Activated CD8-positive, alpha-beta memory T cell treated with anti-CD3 and anti-CD28 coated beads for 36 hours (primary cell): Measurements from ENCODE around the gene PLET1. TPM values are rescaled to one million over a fixed set of nuclear protein-coding genes. Genes with fewer than 3 reads are reported as not detected.
"Not testable (repeated sequence)": the region's sequence is repeated elsewhere in the genome, so short reads cannot be mapped to it uniquely, and the experiment has no call there.

Source experiments
- CTCF ChIA-PET: fragments of 350-600 bp; sonication (Branson Sonifier 250); formaldehyde crosslinking; loops from one replicate; lab custom pipeline; 2021; ENCODE audit warnings: antibody characterized with exemption; lab: Charles Lee
- POLR2A ChIA-PET: fragments of 350-600 bp; sonication (Branson Sonifier 250); formaldehyde crosslinking; loops from one replicate; lab custom pipeline; 2021; ENCODE audit warnings: antibody characterized with exemption; lab: Charles Lee
- total RNA-seq, 2 experiments: library from RNA; stranded (reverse); gene quantifications; one replicate each; pipeline ENCODE4 v1.2.3, GENCODE V29; 2021

PLET1 gene
- total RNA-seq, 2 experiments from 2014 or later = not detected

DNA sequence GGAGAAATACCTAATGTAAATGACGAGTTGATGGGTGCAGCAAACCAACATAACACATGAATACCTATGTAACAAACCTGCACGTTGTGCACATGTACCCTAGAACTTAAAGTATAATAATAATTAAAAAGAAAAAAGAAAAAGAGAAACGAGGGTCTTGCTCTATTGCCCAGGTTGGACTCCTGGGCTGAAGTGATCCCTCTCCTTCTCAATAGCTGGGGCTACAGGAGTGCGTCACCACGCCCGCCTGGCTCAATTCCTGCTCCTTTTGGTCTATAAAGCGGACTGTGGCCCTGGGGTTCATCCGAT lies 35.0 kb downstream of the PLET1 start:
- ChIA-PET POLR2A (no interaction called here), CTCF (interaction anchor here (2.0 kb wide), 1 partner anchor 54 kb away, joined by 16 read pairs; no protein-coding TSS in a partner anchor)

DNA sequence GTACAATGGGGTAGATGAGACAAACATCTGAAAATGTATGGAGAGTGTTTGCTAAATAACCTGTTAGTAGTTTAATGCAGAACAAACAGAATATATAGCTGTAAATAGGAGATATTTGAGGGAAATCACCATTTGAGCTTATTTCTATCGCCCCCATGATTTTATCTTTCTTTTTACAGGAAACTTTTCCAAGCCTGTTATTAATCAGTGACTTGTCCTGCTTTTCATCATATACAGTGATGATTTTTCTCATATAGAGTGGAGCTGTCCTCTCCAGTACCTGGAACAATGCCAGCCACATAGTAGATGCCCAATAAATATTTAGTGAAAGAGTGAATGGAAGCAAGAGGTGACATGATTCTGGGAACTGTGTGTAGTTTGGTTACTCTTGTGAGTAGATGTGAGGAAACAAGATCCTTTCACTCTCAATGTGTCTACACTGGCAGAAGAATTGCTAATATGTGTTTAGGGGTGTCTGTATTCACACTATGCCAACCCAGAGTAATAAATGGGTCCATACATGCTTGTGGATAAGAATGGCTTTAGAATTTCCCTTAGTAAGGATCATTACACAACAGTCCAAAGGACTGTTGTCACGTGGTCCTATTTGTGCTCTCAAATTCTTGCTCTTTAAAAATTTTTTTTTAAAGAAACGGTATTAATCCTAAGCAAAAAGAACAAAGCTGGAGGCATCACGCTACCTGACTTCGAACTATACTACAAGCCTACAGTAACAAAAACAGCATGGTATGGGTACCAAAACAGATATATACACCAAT lies 36.7 kb downstream of the PLET1 start:
- POLR2A ChIA-PET = no interaction called here

DNA sequence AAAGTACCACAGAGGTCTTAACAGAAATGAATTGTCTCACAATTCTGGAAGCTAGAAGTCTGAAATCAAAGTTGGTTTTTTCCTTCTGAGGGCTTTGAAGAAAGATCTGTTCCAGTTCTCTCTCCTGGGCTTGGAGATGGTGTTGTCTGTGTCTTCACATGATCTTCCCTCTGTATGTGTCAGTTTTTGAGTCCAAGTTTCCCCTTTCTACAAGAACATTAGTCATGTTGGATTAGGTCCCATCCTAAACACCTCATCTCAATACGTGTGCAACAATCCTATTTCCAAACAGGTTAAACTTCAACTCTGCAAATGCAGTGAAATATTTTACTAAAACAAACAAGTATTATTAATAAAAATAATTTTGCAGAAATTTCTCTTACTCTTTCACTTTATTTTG lies 37.5 kb downstream of the PLET1 start:
- ChIA-PET CTCF (interaction anchor here (8.8 kb wide), 1 partner anchor 58 kb away, joined by 96 read pairs; no protein-coding TSS in a partner anchor), POLR2A (no interaction called here)

More for the DNA sequence above, 36.7 kb downstream of the PLET1 start:
- CTCF ChIA-PET = interaction anchor here (8.8 kb wide), 1 partner anchor 57 kb away, joined by 96 read pairs; no protein-coding TSS in a partner anchor

DNA sequence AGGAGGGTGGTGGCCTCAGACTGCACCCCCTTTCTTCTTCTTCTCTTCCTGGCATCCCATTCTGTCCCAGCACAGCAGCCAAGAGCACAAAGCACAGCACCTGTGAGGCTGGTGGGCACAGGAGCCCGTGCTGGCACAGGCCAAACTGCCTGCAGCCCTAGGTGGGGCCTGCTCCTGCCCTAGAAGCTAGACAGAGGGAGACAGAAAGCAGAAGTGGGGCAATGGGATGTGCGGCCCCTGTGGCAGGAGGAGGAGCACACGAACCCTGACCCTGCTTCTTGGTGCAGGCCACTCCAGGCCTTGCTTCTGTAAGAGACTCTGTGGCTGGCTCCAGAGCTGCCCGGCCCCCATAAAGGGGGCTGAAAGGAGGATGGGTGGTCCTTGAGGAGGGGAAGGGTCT lies 38.4 kb downstream of the PLET1 start:
- CTCF ChIA-PET = interaction anchor here (0.5 to 8.8 kb wide), 2 partner anchors 59 to 1572 kb away, joined by 4 to 96 read pairs; no protein-coding TSS in a partner anchor
- POLR2A ChIA-PET = no interaction called here

DNA sequence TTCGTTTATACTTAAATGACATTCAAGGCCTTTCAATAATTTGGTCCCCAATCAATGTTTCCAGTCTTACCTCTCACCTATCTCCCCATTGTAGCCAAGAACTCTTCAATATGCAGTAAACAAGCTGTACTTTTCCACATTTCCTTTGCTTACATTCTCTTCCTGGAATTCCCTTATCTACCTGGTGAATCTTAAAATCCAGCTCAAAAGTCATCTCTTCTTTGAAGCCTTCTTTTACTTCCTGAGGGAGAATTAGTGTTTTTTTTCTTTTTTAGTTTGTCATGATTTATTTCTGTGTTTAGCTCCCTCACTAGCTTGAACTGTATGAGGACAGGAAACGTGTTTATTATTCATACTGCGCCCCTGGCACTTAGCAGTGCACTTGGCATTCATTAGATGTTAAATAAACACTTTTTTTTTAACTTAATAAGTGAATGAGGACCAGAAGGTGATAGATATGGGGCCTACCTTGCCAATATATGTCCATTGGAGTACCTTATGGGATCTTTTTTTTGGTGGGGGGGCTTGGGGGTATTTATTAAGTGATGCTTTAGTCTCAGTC lies 39.3 kb downstream of the PLET1 start:
- CTCF ChIA-PET = interaction anchor here (8.8 kb wide), 1 partner anchor 60 kb away, joined by 96 read pairs; no protein-coding TSS in a partner anchor
- POLR2A ChIA-PET = no interaction called here

DNA sequence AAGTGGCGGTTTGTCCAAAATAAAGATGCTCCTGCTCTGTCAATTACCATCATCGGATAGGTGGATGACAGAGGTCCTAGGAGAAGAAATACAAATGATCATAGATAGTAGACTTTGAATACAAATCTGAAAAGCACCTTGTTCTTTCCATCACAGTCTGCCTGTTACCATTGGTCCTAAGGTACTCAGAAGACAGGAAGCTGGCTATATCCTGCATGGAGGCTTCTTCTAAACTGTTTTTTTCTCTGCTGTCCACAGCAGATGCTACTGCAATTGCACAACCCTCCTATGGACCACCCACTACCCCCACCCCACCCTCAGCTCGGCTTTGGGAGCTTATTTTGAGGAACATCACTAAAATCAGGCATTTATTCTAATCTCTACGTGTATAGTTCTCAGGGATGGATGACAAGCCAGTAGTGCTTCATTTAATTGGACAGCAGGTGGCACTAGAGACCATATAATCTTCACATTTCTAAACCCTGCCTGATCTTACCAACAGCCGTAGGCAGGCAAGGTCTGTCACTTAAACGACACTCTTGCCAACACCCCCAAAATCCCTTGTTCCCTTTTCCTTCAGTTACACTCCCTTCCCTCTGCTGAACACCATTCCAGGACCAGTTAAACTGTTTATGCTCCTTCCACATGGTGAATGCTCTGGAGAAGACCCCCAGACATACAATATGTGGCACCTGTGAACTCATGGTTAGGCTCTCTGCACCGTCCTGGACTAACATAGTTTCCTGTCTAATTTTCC lies 41.0 kb downstream of the PLET1 start:
- ChIA-PET CTCF (interaction anchor here (0.6 to 8.8 kb wide), 7 partner anchors 8 to 336 kb away, joined by 3 to 96 read pairs (median 4); no protein-coding TSS in a partner anchor), POLR2A (interaction anchor here (0.6 kb wide), 1 partner anchor 70 kb away, joined by 3 read pairs; no protein-coding TSS in a partner anchor)

DNA sequence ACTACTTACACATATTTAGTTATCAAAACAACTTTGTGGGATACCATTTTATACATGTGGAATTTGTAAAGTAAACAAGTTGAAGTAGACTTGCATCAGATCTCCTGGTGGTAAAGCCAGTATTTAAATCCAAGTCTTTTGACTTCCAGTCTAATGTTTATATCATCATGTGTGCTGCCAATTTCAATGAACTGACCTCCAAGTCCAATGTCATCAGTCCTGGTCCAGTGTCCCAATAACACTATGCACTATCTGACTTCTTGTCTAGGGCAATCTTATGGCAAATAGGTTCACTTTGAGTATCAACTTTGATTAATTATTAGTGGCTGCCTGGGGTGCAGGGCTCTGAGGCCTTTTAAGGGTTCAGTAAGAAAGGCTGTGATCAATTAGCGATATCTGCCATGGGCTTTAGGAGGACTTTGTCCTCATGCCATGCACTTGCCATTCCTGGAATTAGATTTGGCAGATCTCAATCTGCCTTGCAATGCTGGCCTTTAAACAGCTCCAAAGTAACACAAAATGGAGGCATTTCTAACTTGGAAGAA lies 44.0 kb downstream of the PLET1 start:
- ChIA-PET CTCF (interaction anchor here (8.8 kb wide), 1 partner anchor 65 kb away, joined by 96 read pairs; no protein-coding TSS in a partner anchor), POLR2A (no interaction called here)

DNA sequence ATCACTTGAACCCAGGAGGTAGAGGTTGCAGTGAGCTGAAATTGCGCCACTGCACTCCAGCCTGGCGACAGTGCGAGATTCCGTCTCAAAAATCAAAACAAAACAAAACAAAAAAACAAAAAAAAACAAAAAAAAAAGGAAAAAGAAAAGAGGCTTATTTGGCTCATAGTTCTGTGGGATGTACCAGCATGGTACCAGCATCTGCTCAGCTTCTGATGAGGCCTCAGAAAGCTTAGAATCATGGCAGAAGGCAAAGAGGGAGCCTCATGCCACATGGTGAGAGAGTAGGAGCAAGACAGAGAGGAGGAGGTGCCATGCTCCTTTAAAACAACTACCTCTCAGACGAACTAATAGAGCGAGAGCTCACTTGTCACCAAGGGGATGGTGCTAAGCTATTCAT lies 45.0 kb downstream of the PLET1 start:
- CTCF ChIA-PET = interaction anchor here (0.5 to 0.8 kb wide), 2 partner anchors 64 to 882 kb away, joined by 3 to 4 read pairs; no protein-coding TSS in a partner anchor
- POLR2A ChIA-PET = no interaction called here

DNA sequence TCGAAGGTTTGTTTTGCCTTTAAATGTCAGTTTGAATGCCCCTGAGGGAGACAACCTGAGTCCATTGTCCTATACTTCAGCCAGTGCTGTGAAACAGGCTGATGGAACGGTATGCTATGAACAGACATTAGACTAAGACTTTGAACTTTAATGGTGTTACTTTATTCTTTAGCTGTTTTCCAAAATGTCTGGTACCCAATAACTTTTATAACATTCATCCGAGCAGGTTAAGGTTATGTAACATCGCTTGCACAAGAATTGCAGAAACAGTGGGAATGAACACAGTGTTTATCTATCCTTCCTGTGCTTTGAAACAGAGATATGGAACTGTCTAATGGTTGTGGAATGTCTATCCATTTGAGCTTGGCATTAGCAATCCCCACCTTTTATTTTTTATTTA lies 46.9 kb downstream of the PLET1 start:
- ChIA-PET POLR2A (no interaction called here), CTCF (interaction anchor here (1.1 to 2.0 kb wide), 2 partner anchors 66 to 374 kb away, joined by 3 to 8 read pairs; no protein-coding TSS in a partner anchor)

DNA sequence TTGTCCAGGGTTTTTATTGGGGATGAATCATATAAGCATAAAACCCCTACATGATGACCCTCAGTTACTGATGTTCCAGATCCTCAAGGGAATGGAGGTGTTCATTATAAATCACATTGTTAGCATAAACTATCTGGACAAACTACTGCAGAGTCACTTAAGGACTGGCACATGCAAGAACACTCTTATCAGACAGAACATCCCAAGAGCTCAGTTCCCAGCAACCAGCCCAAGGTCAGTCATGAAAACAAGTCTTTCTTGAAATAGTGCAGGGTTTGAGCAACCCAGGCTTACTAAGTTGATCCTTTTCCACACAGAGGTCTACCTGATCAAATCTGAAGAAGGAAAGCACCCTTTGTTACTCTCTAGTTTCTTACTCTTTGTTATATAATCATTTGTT lies 48.0 kb downstream of the PLET1 start:
- ChIA-PET CTCF (no interaction called here), POLR2A (no interaction called here)

DNA sequence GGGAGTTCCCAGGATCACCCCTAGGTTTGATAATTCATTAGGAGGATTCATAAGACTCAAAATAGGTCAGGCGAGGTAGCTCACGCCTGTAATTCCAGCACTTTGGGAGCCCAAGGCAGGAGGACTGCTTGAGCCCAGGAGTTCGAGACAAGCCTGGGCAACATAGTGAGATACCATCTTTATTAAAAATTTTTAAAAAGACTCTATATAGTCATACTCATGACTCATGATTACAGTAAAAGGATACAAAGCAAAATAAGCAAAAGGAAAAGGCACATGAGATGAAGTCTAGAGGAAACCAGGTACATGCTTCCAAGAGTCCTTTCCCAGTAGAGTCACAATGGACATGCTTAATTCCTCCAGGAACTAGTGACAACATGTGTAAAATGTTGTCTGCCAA lies 48.4 kb downstream of the PLET1 start:
- ChIA-PET CTCF (no interaction called here), POLR2A (no interaction called here)

DNA sequence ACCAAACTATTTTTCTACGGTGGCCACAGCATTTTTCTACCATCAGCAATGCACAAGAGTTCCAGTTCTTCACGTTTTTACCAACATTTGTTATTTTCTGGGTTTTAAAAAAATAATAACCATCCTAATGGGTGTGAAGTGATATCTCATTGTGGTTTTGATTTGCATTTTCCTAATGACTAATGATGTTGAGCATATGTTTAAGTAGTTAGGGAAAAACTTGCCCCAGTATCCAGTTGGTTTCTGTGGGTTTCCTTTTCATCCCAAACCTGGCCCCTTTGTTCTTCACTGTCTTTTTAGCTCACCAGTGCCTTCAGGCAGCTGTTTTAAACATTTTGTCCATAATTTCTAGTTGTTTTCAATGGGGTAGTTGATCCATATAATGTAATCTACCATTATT lies 49.1 kb downstream of the PLET1 start:
- CTCF ChIA-PET = no interaction called here
- POLR2A ChIA-PET = no interaction called here

DNA sequence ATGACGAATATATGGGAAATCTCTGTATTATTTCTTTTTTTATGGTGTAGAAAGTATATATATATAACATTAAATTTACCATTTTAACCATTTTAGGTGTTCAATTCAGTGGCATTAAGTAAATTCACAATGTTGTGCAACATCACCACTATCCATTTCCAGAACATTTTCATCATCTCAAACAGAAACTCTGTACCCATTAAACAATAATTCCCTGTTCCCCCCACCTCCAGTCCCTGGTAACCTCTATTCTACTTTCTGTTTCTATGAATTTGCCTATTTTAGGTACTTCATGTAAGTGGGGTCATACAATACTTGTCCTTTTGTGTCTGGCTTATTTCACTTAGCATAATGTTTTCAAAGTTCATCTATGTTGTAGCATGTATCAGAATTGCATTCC lies 49.8 kb downstream of the PLET1 start:
- ChIA-PET CTCF (no interaction called here), POLR2A (no interaction called here)

DNA sequence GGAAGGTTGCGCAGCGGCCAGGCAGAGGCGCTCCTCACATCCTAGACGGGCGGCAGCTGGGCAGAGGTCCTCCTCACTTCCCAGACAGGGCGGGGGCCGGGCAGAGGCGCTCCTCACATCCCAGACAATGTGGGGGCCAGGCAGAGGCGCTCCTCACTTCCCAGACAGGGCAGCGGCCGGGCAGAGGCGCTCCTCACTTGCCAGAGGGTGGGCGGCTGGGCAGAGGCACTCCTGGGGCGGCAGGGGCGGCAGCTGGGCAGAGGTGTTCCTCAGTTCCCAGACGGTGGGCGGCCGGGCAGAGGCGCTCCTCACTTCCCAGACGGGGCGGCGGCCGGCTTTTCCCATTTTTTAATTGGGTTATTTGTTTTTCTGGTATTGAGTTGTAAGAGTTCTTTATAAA lies 54.6 kb downstream of the PLET1 start:
- POLR2A ChIA-PET = no interaction called here
- CTCF ChIA-PET = no interaction called here

DNA sequence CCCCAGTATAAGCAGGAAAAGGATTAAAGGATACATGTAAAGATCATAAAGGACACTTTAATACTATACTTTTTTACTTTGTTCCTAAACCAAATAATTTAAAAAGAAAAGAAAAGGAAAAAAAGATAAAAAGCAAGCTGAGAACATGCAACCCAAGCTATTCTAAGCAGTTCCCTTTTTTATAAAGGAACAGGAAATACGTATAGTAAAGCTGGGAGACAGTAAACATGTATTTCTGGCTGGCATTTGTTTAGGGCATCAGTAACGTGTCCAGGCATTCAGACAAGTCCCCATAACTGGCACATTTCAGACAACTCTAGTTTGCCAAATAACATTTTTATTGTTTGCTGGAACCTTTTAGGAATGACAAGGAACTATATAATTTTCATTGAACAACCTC lies 60.4 kb downstream of the PLET1 start:
- ChIA-PET POLR2A (no interaction called here), CTCF (interaction anchor here (0.9 kb wide), 1 partner anchor 80 kb away, joined by 8 read pairs; no protein-coding TSS in a partner anchor)

DNA sequence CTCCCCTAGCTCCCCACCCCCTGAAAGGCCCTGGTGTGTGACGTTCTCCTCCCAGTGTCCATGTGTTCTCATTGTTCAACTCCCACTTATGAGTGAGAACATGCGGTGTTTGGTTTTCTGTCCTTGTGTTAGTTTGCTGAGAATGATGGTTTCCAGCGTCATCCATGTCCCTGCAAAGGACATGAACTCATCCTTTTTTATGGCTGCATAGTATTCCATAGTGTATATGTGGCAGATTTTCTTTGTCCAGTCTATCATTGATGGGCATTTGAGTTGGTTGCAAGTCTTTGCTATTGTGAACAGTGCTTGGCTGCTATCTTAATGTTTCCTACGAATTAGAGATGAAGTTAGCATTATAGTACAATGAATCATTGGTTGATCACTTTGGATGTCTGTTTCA lies 61.6 kb downstream of the PLET1 start:
- CTCF ChIA-PET, POLR2A ChIA-PET: not testable (repeated sequence)
